Smooth muscle cell (in vitro differentiated cells): Measurements from ENCODE around the gene PRXL2B. TPM values are rescaled to one million over a fixed set of nuclear protein-coding genes. Genes with fewer than 3 reads are reported as not detected.

Experiments used
- DNase-seq: peaks from one replicate; lab custom pipeline; 2025; ENCODE audit not compliant: unreplicated experiment; lab: John Stamatoyannopoulos, UW
- H2AFZ ChIP-seq: fragments of 200-600 bp; sonication (generic); 2 replicates; pipeline ENCODE4 v1.6.0; 2016; ENCODE audit warnings: antibody characterized with exemption, low read depth, mild to moderate bottlenecking
- H3F3A ChIP-seq: fragments of 200-600 bp; sonication (generic); 2 replicates; pipeline ENCODE4 v1.6.0; 2017; ENCODE audit warnings: antibody characterized with exemption, low read depth
- H3K27ac ChIP-seq: fragments of 200-600 bp; sonication (generic); 2 replicates; pipeline ENCODE4 v1.5.1; 2016; ENCODE audit warnings: low read depth, mild to moderate bottlenecking
- H3K27me3 ChIP-seq: fragments of 200-600 bp; sonication (generic); 2 replicates; pipeline ENCODE4 v1.6.1; 2016; ENCODE audit warnings: low read depth, mild to moderate bottlenecking
- H3K36me3 ChIP-seq: fragments of 200-600 bp; sonication (generic); 2 replicates; pipeline ENCODE4 v1.5.1; 2016; ENCODE audit warnings: low read depth
- H3K4me1 ChIP-seq: fragments of 200-600 bp; sonication (generic); 2 replicates; pipeline ENCODE4 v1.5.1; 2016; ENCODE audit warnings: low read depth
- H3K4me2 ChIP-seq: fragments of 200-600 bp; sonication (generic); 2 replicates; pipeline ENCODE4 v1.6.0; 2016; ENCODE audit warnings: mild to moderate bottlenecking
- H3K4me3 ChIP-seq: fragments of 200-600 bp; sonication (generic); 2 replicates; pipeline ENCODE4 v1.5.1; 2016; ENCODE audit warnings: mild to moderate bottlenecking
- H3K79me2 ChIP-seq: fragments of 200-600 bp; sonication (generic); 2 replicates; pipeline ENCODE4 v1.6.0; 2016; ENCODE audit warnings: low read depth, mild to moderate bottlenecking
- H3K9ac ChIP-seq: fragments of 200-600 bp; sonication (generic); 2 replicates; pipeline ENCODE4 v1.6.0; 2016; ENCODE audit warnings: low read depth
- H3K9me3 ChIP-seq: fragments of 200-600 bp; sonication (generic); replicated peaks from 2 replicates; pipeline ENCODE4 v1.5.1; 2016; ENCODE audit warnings: low read depth
- H4K20me1 ChIP-seq: fragments of 200-600 bp; sonication (generic); 2 replicates; pipeline ENCODE4 v1.6.0; 2016; ENCODE audit warnings: low read depth
- WGBS: methylation state at CpG from one replicate; pipeline ENCODE4 v1.1.7; 2016; ENCODE audit warnings: low lambda C conversion rate; 5-methylcytosine and 5-hydroxymethylcytosine counted together
- polyA plus RNA-seq: library from polyadenylated mRNA; unstranded; fragments of >200 nt; fragmentation: Nextera tagmentation; extraction: Ambion mirVana; gene quantifications from 2 replicates; pipeline ENCODE4 v1.2.1, GENCODE V29; 2016
- total RNA-seq: library from RNA; depleted of rRNA; stranded (reverse); fragments of >200 nt; gene quantifications from 2 replicates; pipeline ENCODE4 v1.2.3, GENCODE V29; 2014
- TF ChIP-seq, protein P1 (sequence below): fragments of 200-600 bp; sonication (generic); IDR thresholded peaks from 2 replicates; pipeline ENCODE4 v1.5.1; 2017; ENCODE audit warnings: borderline replicate concordance, mild to moderate bottlenecking, antibody characterized with exemption; ENCODE audit not compliant: insufficient read depth, poor library complexity, severe bottlenecking

PRXL2B gene
- total and polyA plus RNA-seq, 2 experiments from 2014 or later: 18.4 to 27.4 TPM

DNA sequence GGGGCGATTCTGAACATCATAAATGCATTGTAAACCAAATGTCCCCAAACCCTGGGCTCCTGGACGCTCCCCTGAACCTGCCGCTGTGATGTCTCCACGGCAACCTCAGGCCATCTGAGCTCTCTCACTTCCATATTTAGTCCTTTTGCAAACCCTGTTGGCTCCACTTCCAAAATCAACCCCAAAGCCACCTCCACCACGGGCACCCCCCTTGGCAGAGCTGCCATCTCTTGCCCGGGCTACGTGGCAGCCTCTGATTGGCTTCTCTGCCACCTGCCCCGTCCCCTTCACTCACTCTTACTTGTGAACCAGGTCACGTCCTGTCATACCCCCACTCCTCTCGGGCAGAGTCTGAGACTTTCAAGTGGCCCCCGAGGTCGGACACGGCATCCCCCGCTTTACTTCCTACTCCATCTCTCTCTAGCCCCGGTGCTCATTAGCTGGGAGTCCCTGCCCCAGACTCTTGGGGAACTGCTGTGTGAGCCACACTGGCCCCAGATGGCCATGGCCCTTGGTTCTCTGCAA is 15.8 kb downstream of the PRXL2B start:
- no peak overlapping the region for H3K27ac ChIP-seq
- no peaks in the 10 kb centered on the region for H3F3A ChIP-seq
- no peaks in the 10 kb centered on the region for H3K4me1 ChIP-seq
- no peak overlapping the region for H3K9ac ChIP-seq
- no peak overlapping the region for H3K4me2 ChIP-seq
- no peak overlapping the region for H3K4me3 ChIP-seq
- DNase-seq: no peak
- H3K9me3 ChIP-seq: no peaks in the 10 kb centered on the region
- 81% methylated on average over 15 of the region's 15 CpGs for WGBS
- no peaks in the 10 kb centered on the region for H3K27me3 ChIP-seq
- no peaks in the 10 kb centered on the region for H4K20me1 ChIP-seq
- H3K36me3 ChIP-seq: no peaks in the 10 kb centered on the region
- no peaks in the 10 kb centered on the region for H3K79me2 ChIP-seq
- TF ChIP-seq, protein P1, sequence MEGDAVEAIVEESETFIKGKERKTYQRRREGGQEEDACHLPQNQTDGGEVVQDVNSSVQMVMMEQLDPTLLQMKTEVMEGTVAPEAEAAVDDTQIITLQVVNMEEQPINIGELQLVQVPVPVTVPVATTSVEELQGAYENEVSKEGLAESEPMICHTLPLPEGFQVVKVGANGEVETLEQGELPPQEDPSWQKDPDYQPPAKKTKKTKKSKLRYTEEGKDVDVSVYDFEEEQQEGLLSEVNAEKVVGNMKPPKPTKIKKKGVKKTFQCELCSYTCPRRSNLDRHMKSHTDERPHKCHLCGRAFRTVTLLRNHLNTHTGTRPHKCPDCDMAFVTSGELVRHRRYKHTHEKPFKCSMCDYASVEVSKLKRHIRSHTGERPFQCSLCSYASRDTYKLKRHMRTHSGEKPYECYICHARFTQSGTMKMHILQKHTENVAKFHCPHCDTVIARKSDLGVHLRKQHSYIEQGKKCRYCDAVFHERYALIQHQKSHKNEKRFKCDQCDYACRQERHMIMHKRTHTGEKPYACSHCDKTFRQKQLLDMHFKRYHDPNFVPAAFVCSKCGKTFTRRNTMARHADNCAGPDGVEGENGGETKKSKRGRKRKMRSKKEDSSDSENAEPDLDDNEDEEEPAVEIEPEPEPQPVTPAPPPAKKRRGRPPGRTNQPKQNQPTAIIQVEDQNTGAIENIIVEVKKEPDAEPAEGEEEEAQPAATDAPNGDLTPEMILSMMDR: no peak
- no peak overlapping the region for H2AFZ ChIP-seq

DNA sequence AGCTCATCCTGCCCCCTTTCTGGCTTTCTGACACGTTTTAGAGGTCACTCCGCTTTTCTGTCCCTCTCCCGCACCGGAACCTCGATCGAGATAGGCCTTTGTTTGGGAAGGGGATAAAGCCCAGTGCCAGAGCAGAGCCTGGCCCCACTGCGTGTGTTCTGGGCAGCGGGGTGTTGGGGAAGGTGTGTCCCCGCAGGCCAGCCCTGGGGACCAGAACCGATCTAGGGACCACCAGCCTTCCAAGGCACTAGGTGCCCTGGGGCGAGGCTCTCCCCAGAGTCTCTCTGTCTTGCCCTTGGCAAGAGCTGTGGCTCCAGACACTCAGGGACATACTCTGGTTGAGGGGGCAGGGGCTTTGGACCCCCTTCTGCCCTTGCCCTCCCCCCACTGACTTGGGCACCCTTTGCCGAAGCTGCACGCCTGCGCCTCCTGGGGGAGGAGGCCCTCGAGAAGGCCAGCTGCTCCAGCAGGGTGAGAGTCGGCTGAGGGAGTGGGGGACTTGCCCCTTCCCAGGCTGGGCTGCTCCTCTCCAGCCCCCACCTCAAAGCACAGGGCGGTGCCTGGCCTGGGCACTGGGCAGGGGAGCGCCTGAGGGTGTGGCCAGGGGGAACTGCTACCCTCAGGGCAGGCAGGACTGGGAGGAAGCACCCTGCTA is 16.4 kb downstream of the PRXL2B start:
- no peak overlapping the region for H3K9ac ChIP-seq
- no peaks in the 10 kb centered on the region for H3K9me3 ChIP-seq
- no peak for DNase-seq
- 89% methylated on average over 18 of the region's 18 CpGs for WGBS
- H4K20me1 ChIP-seq: no peaks in the 10 kb centered on the region
- H3K27ac ChIP-seq: no peak overlapping the region
- H3K27me3 ChIP-seq: no peaks in the 10 kb centered on the region
- no peaks in the 10 kb centered on the region for H3F3A ChIP-seq
- TF ChIP-seq, protein P1: no peak
- no peaks in the 10 kb centered on the region for H3K79me2 ChIP-seq
- H3K4me3 ChIP-seq: no peak overlapping the region
- no peak overlapping the region for H2AFZ ChIP-seq
- H3K4me1 ChIP-seq: no peaks in the 10 kb centered on the region
- no peaks in the 10 kb centered on the region for H3K36me3 ChIP-seq
- H3K4me2 ChIP-seq: no peak overlapping the region

DNA sequence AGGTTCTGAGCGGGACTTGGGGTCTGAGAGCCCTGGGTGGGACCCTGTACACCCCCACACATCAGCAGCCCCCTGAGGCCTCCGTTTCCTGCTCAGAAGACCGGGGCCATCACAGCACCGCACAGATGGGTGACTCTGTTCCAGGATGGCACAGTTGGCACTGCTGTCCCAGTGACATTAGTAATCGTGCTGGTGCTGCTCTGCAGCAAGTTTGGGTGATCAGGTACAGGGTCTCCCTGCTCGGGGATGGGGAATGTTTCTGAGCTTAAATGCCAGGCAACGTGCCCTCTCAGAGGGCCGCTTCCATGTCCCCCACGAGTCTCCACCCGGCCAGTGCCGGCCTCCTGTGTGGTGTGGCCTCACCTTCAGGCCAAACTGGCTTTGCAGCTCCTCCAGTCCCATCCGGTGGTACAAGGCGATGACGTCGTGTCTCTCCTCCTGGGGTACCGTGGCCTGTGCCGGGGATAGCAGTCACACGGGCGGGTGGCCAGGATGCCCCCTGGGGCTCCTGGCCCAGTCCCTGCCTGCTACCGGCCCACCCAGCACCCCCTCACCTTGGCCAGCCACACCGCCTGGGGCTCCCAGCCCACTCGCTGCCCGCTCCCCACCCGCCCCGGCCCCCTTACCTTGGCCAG is 17.1 kb downstream of the PRXL2B start:
- Histone ChIP-seq H3K4me3 (no peak overlapping the region), H3K27me3 (no peaks in the 10 kb centered on the region), H3F3A (no peaks in the 10 kb centered on the region), H3K36me3 (no peaks in the 10 kb centered on the region), H3K4me1 (no peaks in the 10 kb centered on the region), H3K27ac (no peak overlapping the region), H3K9ac (no peak overlapping the region), H3K4me2 (no peak overlapping the region), H3K79me2 (no peaks in the 10 kb centered on the region), H2AFZ (no peak overlapping the region), H4K20me1 (no peaks in the 10 kb centered on the region), H3K9me3 (no peaks in the 10 kb centered on the region)
- DNase-seq: no peak
- TF ChIP-seq, protein P1: no peak
- WGBS: 88% methylated on average over 24 of the region's 25 CpGs
